ENCODE results near the gene VOPP1. TPM values are rescaled to one million over a fixed set of nuclear protein-coding genes. Genes with fewer than 3 reads are reported as not detected.

Gene VOPP1
- total and polyA plus RNA-seq, 10 donors: 60.3 to 168 (median 144) TPM

DNA sequence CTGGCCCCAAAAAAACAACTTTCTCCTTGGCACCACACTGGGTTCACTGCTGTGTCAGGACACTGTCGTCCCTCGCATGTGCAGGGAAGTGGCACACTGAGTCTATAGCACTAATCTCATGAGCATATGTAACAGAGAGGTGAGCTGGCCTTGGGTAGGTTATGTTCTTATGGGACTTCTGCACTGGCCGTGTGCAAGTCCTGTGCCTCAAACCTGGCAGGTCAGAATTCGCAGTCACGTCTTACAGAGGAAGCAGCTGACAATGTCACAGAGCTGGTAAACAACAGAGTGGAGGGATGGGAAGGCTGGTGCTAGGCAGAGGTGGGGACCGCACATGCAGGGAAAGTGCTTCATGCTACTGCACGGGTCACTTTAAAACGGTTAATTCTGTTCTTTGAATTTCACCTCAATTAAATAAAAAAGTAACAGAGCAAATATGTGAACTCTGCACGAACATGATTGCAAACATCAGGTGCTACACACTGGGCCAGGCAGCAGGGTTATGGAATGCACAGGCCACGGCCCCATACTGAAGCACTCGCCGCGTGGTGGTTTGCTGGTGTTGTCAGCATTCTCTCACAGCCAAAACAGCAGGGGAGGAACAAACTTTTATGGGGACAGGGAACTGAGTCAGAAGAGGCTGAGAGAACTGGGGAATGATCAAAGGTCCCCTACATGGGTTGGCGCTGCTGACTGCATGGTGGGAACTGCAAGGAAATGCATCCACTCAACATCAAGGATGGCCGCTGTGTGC, 54.2 kb downstream of the VOPP1 start:
- H3K9me3 ChIP-seq: no peaks in the 10 kb centered on the region
- H3K4me3 ChIP-seq: no peak overlapping the region
- H3K4me1 ChIP-seq: peaks cover 11 to 69% (median 40%) of the 10 kb centered on the region in 6 donors
- intact Hi-C loops (cut with DNase I; ENCODE audit: low total_unique reads): no loop called here
- peak overlapping the region in 6 of 8 donors; percentile 29 to 79 (median 61) for H3K27ac ChIP-seq
- DNase-seq: no peak
- TF ChIP-seq, protein P1, sequence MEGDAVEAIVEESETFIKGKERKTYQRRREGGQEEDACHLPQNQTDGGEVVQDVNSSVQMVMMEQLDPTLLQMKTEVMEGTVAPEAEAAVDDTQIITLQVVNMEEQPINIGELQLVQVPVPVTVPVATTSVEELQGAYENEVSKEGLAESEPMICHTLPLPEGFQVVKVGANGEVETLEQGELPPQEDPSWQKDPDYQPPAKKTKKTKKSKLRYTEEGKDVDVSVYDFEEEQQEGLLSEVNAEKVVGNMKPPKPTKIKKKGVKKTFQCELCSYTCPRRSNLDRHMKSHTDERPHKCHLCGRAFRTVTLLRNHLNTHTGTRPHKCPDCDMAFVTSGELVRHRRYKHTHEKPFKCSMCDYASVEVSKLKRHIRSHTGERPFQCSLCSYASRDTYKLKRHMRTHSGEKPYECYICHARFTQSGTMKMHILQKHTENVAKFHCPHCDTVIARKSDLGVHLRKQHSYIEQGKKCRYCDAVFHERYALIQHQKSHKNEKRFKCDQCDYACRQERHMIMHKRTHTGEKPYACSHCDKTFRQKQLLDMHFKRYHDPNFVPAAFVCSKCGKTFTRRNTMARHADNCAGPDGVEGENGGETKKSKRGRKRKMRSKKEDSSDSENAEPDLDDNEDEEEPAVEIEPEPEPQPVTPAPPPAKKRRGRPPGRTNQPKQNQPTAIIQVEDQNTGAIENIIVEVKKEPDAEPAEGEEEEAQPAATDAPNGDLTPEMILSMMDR (IDR thresholded peaks at IDR 0.05 in 8 of 11, conservative IDR thresholded peaks at IDR 0.05 in 3 of 11): no peak
- peak in 2 of 3 donors; percentile 13 to 52 for TF ChIP-seq POLR2AphosphoS5 (IDR thresholded peaks at IDR 0.05)
- 79 to 92% (median 89%) methylated on average over 15 of the region's 15 CpGs for WGBS, 5 donors
- H3K36me3 ChIP-seq: peaks cover 0 to 93% (median 41%) of the 10 kb centered on the region in 6 donors
- H3K27me3 ChIP-seq (replicated peaks in 1 of 7): no peaks in the 10 kb centered on the region

- 61 to 84% (median 67%) methylated on average over 8 to 12 of the region's 12 CpGs for WGBS, 5 donors
Observed at GRCh38 chr7:55517191-55517633, 55.1 kb downstream of the VOPP1 start.

DNA sequence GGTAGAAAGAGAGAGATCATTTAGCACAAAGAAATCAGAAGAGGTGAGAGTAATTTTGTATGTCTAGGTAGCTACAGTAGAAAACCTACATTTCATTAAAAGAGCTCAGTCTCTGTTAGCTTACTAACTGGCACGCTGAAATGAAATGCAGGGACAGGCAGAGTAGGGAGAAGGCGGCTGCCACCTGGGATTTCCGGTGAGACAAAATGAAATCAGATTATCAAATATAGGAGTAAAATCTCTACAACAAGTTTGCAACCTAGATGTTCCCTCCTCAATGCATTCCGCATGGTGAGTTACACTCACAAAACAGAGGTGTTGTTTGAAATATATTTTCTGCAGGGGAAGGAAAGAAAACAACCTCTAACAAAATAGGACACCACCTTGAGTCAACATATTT, 55.9 kb downstream of the VOPP1 start:
- peak overlapping the region in 5 of 8 donors; percentile 5 to 79 (median 57) for H3K27ac ChIP-seq
- no peak overlapping the region for H3K4me3 ChIP-seq
- no peaks in the 10 kb centered on the region for H3K27me3 ChIP-seq (replicated peaks in 1 of 7)
- H3K36me3 ChIP-seq: peaks cover 0 to 90% (median 53%) of the 10 kb centered on the region in 6 donors
- H3K4me1 ChIP-seq: peaks cover 11 to 62% (median 32%) of the 10 kb centered on the region in 6 donors
- TF ChIP-seq POLR2A (IDR thresholded peaks at IDR 0.05): no peak
- TF ChIP-seq, protein P1 (IDR thresholded peaks at IDR 0.05 in 8 of 11, conservative IDR thresholded peaks at IDR 0.05 in 3 of 11): no peak
- TF ChIP-seq POLR2AphosphoS5 (IDR thresholded peaks at IDR 0.05): no peak
- intact Hi-C loops (cut with DNase I; ENCODE audit: low total_unique reads): no loop called here
- WGBS, 5 donors: 69 to 84% (median 78%) methylated on average over 4 of the region's 4 CpGs
- H3K9me3 ChIP-seq: no peaks in the 10 kb centered on the region
- no peak for DNase-seq

More at GRCh38 chr7:55517191-55517633, 55.1 kb downstream of the VOPP1 start:
- TF ChIP-seq POLR2AphosphoS5 (IDR thresholded peaks at IDR 0.05) (peak in 2 of 3 donors; percentile 31 to 61), POLR2A (IDR thresholded peaks at IDR 0.05) (no peak)
- TF ChIP-seq, protein P1 (IDR thresholded peaks at IDR 0.05 in 8 of 11, conservative IDR thresholded peaks at IDR 0.05 in 3 of 11): no peak
- H3K9me3 ChIP-seq: no peaks in the 10 kb centered on the region
- no peak overlapping the region for H3K4me3 ChIP-seq
- intact Hi-C loops (cut with DNase I; ENCODE audit: low total_unique reads): no loop called here
- H3K27ac ChIP-seq: peak overlapping the region in 4 of 8 donors; percentile 57 to 79 (median 71)
- no peaks in the 10 kb centered on the region for H3K27me3 ChIP-seq (replicated peaks in 1 of 7)
- peaks cover 0 to 96% (median 50%) of the 10 kb centered on the region in 6 donors for H3K36me3 ChIP-seq
- no peak for DNase-seq
- peaks cover 11 to 63% (median 38%) of the 10 kb centered on the region in 6 donors for H3K4me1 ChIP-seq

Data from spleen (tissue), 11 donors.